ENCODE measurements around the gene OR7C1.

GRCh38 chr19:14809272-14810057 is 25.5 kb downstream of the OR7C1 start:
- TF ChIP-seq ETV6 (CRISPR knock-in tag; conservative IDR thresholded peaks at IDR 0.05) (no peak), ZNF792 (CRISPR knock-in tag; IDR thresholded peaks at IDR 0.05) (no peak), FOSL2 (CRISPR knock-in tag; IDR thresholded peaks at IDR 0.05) (no peak), ZNF441 (CRISPR knock-in tag; IDR thresholded peaks at IDR 0.05; ENCODE audit: borderline replicate concordance) (no peak), ZFYVE20 (CRISPR knock-in tag; IDR thresholded peaks at IDR 0.05; ENCODE audit: borderline replicate concordance, low read depth) (no peak), RAD21 (CRISPR knock-in tag; IDR thresholded peaks at IDR 0.05) (no peak), ZNF101 (CRISPR knock-in tag; IDR thresholded peaks at IDR 0.05; ENCODE audit: borderline replicate concordance, low read depth) (no peak), ZNF274 (CRISPR knock-in tag; IDR thresholded peaks at IDR 0.05) (no peak), ZNF703 (CRISPR knock-in tag; IDR thresholded peaks at IDR 0.05; ENCODE audit: borderline replicate concordance) (no peak)
- TF ChIP-seq, protein P1, sequence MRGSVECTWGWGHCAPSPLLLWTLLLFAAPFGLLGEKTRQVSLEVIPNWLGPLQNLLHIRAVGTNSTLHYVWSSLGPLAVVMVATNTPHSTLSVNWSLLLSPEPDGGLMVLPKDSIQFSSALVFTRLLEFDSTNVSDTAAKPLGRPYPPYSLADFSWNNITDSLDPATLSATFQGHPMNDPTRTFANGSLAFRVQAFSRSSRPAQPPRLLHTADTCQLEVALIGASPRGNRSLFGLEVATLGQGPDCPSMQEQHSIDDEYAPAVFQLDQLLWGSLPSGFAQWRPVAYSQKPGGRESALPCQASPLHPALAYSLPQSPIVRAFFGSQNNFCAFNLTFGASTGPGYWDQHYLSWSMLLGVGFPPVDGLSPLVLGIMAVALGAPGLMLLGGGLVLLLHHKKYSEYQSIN (CRISPR knock-in tag; IDR thresholded peaks at IDR 0.05; ENCODE audit: borderline replicate concordance): no peak
- TF ChIP-seq, protein P2, sequence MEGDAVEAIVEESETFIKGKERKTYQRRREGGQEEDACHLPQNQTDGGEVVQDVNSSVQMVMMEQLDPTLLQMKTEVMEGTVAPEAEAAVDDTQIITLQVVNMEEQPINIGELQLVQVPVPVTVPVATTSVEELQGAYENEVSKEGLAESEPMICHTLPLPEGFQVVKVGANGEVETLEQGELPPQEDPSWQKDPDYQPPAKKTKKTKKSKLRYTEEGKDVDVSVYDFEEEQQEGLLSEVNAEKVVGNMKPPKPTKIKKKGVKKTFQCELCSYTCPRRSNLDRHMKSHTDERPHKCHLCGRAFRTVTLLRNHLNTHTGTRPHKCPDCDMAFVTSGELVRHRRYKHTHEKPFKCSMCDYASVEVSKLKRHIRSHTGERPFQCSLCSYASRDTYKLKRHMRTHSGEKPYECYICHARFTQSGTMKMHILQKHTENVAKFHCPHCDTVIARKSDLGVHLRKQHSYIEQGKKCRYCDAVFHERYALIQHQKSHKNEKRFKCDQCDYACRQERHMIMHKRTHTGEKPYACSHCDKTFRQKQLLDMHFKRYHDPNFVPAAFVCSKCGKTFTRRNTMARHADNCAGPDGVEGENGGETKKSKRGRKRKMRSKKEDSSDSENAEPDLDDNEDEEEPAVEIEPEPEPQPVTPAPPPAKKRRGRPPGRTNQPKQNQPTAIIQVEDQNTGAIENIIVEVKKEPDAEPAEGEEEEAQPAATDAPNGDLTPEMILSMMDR (CRISPR knock-in tag; IDR thresholded peaks at IDR 0.05): no peak
